IPS-11a (cell line): ENCODE measurements around the gene SDHB.

Experiments used
- H3K4me3 ChIP-seq: one replicate; pipeline ENCODE4 v1.5.1; 2013; ENCODE audit warnings: low read depth, low read length, control low read depth

SDHB gene

DNA sequence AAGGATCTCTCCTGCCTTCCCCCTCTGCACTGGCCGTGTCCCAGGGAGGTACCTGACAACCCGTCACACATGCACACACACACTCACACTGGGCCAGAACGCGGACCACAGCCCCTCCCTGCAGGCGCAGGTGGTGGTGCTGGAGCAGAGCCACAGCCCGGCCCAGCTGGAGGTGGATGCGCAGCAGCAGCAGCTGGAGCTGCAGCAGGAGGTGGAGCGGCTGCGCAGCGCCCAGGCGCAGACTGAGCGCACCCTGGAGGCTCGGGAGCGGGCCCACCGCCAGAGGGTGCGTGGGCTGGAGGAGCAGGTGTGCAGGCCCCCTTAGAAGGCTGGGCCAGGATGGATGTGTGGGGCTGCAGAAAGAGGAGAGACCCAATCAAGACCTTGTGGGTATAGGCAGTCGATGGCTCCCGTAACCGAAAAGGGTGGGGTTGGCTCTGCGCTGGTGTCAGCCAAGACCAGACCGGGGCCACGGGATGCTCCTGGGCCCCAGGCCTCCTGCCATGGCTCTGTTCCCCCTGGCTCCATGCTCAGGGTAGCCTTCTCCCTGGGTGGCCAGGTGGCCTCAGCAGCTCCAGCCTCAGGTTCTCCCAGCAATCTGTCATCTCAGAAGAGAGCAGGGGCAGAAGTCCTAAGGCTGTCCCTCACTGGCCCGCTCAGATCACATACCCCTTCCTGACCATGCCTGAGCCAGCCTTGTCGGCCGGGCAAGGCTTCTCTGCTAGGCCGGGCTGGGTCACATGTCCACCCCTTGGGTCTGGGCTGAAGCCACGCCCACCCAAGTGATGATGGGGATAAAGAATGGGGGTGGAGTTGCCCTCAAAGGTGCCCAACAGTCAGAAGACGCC is 82.3 kb downstream of the SDHB start:
- H3K4me3 ChIP-seq: no peak overlapping the region

GRCh38 chr1:16970132-16970910 is 83.5 kb downstream of the SDHB start:
- no peak overlapping the region for H3K4me3 ChIP-seq

GRCh38 chr1:16969651-16970050 is 84.2 kb downstream of the SDHB start:
- H3K4me3 ChIP-seq: no peak overlapping the region

DNA sequence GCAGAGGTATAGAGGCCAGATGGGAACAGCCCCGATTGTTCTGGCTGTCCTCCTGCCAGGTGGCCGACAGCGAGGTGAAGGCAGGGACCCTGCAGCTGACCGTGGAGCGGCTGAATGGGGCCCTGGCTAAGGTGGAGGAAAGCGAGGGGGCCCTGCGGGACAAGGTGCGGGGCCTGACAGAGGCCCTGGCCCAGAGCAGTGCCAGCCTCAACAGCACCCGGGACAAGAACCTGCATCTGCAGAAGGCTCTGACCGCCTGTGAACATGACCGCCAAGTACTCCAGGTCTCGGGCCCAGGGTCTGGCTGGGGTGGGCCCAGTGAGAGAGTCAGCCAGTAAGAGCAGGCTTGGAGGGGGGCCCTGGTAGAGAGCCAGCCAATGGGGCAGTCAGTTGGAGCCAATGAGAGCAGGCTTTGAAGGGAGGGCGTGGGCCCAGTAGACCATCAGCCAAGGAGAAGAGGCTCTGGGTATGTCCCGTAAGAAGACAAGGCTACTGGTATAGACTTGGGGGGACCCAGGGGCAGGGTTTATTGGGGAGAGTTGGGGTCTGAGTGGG is 84.7 kb downstream of the SDHB start:
- no peak overlapping the region for H3K4me3 ChIP-seq
